ENCODE measurements around the gene WWC1. TPM values are rescaled to one million over a fixed set of nuclear protein-coding genes. Genes with fewer than 3 reads are reported as not detected.

WWC1 gene
- total RNA-seq, 1 donor from 2014 or later: 2.2 TPM

- peaks cover 12% of the 10 kb centered on the region for H3K4me1 Mint-ChIP-seq (ENCODE audit: unreplicated experiment)
- no peak for TF ChIP-seq CTCF (IDR thresholded peaks at IDR 0.05)
- DNase-seq (ENCODE audit: extremely low spot score, unreplicated experiment): no peak
- no peak overlapping the region for H3K27ac Mint-ChIP-seq (ENCODE audit: unreplicated experiment)
- H3K27me3 Mint-ChIP-seq (ENCODE audit: unreplicated experiment): no peaks in the 10 kb centered on the region
- no peaks in the 10 kb centered on the region for H3K9me3 Mint-ChIP-seq (ENCODE audit: unreplicated experiment)
- H3K36me3 Mint-ChIP-seq (ENCODE audit: unreplicated experiment): no peaks in the 10 kb centered on the region
- H3K4me3 Mint-ChIP-seq (ENCODE audit: unreplicated experiment): no peak overlapping the region
Observed at GRCh38 chr5:168401226-168401625, 109.8 kb downstream of the WWC1 start.

- Mint-ChIP-seq H3K27ac (ENCODE audit: unreplicated experiment) (no peak overlapping the region), H3K4me1 (ENCODE audit: unreplicated experiment) (peaks cover 12% of the 10 kb centered on the region), H3K36me3 (ENCODE audit: unreplicated experiment) (no peaks in the 10 kb centered on the region), H3K27me3 (ENCODE audit: unreplicated experiment) (no peaks in the 10 kb centered on the region), H3K9me3 (ENCODE audit: unreplicated experiment) (no peaks in the 10 kb centered on the region), H3K4me3 (ENCODE audit: unreplicated experiment) (no peak overlapping the region)
- no peak for TF ChIP-seq CTCF (IDR thresholded peaks at IDR 0.05)
- no peak for DNase-seq (ENCODE audit: extremely low spot score, unreplicated experiment)
Observed at GRCh38 chr5:168401880-168402279, 110.4 kb downstream of the WWC1 start.

GRCh38 chr5:168404365-168404764 is 112.9 kb downstream of the WWC1 start:
- no peaks in the 10 kb centered on the region for H3K36me3 Mint-ChIP-seq (ENCODE audit: unreplicated experiment)
- H3K9me3 Mint-ChIP-seq (ENCODE audit: unreplicated experiment): no peaks in the 10 kb centered on the region
- H3K27ac Mint-ChIP-seq (ENCODE audit: unreplicated experiment): peak overlapping the region; percentile 88
- H3K4me1 Mint-ChIP-seq (ENCODE audit: unreplicated experiment): peaks cover 20% of the 10 kb centered on the region
- TF ChIP-seq CTCF (IDR thresholded peaks at IDR 0.05): no peak
- H3K27me3 Mint-ChIP-seq (ENCODE audit: unreplicated experiment): no peaks in the 10 kb centered on the region
- DNase-seq (ENCODE audit: extremely low spot score, unreplicated experiment): no peak
- H3K4me3 Mint-ChIP-seq (ENCODE audit: unreplicated experiment): no peak overlapping the region

- Mint-ChIP-seq H3K4me1 (ENCODE audit: unreplicated experiment) (peaks cover 33% of the 10 kb centered on the region), H3K4me3 (ENCODE audit: unreplicated experiment) (no peak overlapping the region), H3K27me3 (ENCODE audit: unreplicated experiment) (no peaks in the 10 kb centered on the region), H3K27ac (ENCODE audit: unreplicated experiment) (no peak overlapping the region), H3K9me3 (ENCODE audit: unreplicated experiment) (no peaks in the 10 kb centered on the region), H3K36me3 (ENCODE audit: unreplicated experiment) (no peaks in the 10 kb centered on the region)
- no peak for TF ChIP-seq CTCF (IDR thresholded peaks at IDR 0.05)
- no peak for DNase-seq (ENCODE audit: extremely low spot score, unreplicated experiment)
Observed at GRCh38 chr5:168407211-168407610, 115.8 kb downstream of the WWC1 start.

GRCh38 chr5:168408561-168409305 is 117.3 kb downstream of the WWC1 start:
- H3K4me1 Mint-ChIP-seq (ENCODE audit: unreplicated experiment): peaks cover 33% of the 10 kb centered on the region
- no peak for TF ChIP-seq CTCF (IDR thresholded peaks at IDR 0.05)
- no peak overlapping the region for H3K27ac Mint-ChIP-seq (ENCODE audit: unreplicated experiment)
- no peak overlapping the region for H3K4me3 Mint-ChIP-seq (ENCODE audit: unreplicated experiment)
- no peak for DNase-seq (ENCODE audit: extremely low spot score, unreplicated experiment)
- no peaks in the 10 kb centered on the region for H3K27me3 Mint-ChIP-seq (ENCODE audit: unreplicated experiment)
- H3K9me3 Mint-ChIP-seq (ENCODE audit: unreplicated experiment): no peaks in the 10 kb centered on the region
- H3K36me3 Mint-ChIP-seq (ENCODE audit: unreplicated experiment): no peaks in the 10 kb centered on the region
